Measurements from ENCODE around the gene FBXL17. TPM values are rescaled to one million over a fixed set of nuclear protein-coding genes. Genes with fewer than 3 reads are reported as not detected.

Gene FBXL17
- total RNA-seq, 2 experiments from 2014 or later: 9.6 to 9.8 TPM

GRCh38 chr5:107968406-107968843 lies 413.5 kb downstream of the FBXL17 start:
- H3K4me1 Mint-ChIP-seq: no peaks in the 10 kb centered on the region
- DNase-seq: no peak
- no peaks in the 10 kb centered on the region for H3K36me3 Mint-ChIP-seq (ENCODE audit: low read depth)
- no peaks in the 10 kb centered on the region for H3K9me3 Mint-ChIP-seq
- H3K4me3 Mint-ChIP-seq: no peak overlapping the region
- ChIA-PET CTCF (no interaction called here), POLR2A (no interaction called here)
- H3K27me3 Mint-ChIP-seq: no peaks in the 10 kb centered on the region
- H3K27ac Mint-ChIP-seq: no peak overlapping the region

- H3K27ac Mint-ChIP-seq: no peak overlapping the region
- POLR2A ChIA-PET: no interaction called here
- CTCF ChIA-PET: interaction anchor here (1.4 kb wide), 1 partner anchor 15 kb away, joined by 3 read pairs; no protein-coding TSS in a partner anchor
- DNase-seq: no peak
- no peak overlapping the region for H3K4me3 Mint-ChIP-seq
- H3K36me3 Mint-ChIP-seq (ENCODE audit: low read depth): no peaks in the 10 kb centered on the region
- H3K9me3 Mint-ChIP-seq: no peaks in the 10 kb centered on the region
- H3K27me3 Mint-ChIP-seq: no peaks in the 10 kb centered on the region
- no peaks in the 10 kb centered on the region for H3K4me1 Mint-ChIP-seq
Observed at GRCh38 chr5:107966201-107966600, 415.7 kb downstream of the FBXL17 start.

- CTCF ChIA-PET: interaction anchor here (1.4 kb wide), 1 partner anchor 14 kb away, joined by 3 read pairs; no protein-coding TSS in a partner anchor
- POLR2A ChIA-PET: no interaction called here
Observed at GRCh38 chr5:107964722-107965121, 417.2 kb downstream of the FBXL17 start.

GRCh38 chr5:107959573-107960279 lies 422.2 kb downstream of the FBXL17 start:
- Mint-ChIP-seq H3K27me3 (no peaks in the 10 kb centered on the region), H3K9me3 (no peaks in the 10 kb centered on the region), H3K4me1 (peaks cover 24% of the 10 kb centered on the region), H3K36me3 (ENCODE audit: low read depth) (no peaks in the 10 kb centered on the region), H3K27ac (no peak overlapping the region), H3K4me3 (no peak overlapping the region)
- ChIA-PET POLR2A (no interaction called here), CTCF (no interaction called here)
- DNase-seq: no peak

More at GRCh38 chr5:107964722-107965121, 417.2 kb downstream of the FBXL17 start:
- Mint-ChIP-seq H3K27ac (no peak overlapping the region), H3K27me3 (no peaks in the 10 kb centered on the region), H3K9me3 (no peaks in the 10 kb centered on the region), H3K4me3 (no peak overlapping the region), H3K4me1 (peaks cover 8% of the 10 kb centered on the region), H3K36me3 (ENCODE audit: low read depth) (no peaks in the 10 kb centered on the region)
- no peak for DNase-seq

- peaks cover 28% of the 10 kb centered on the region for H3K4me1 Mint-ChIP-seq
- ChIA-PET POLR2A (no interaction called here), CTCF (no interaction called here)
- H3K9me3 Mint-ChIP-seq: no peaks in the 10 kb centered on the region
- no peak overlapping the region for H3K27ac Mint-ChIP-seq
- no peak overlapping the region for H3K4me3 Mint-ChIP-seq
- DNase-seq: no peak
- no peaks in the 10 kb centered on the region for H3K36me3 Mint-ChIP-seq (ENCODE audit: low read depth)
- no peaks in the 10 kb centered on the region for H3K27me3 Mint-ChIP-seq
Observed at GRCh38 chr5:107958861-107959260, 423.0 kb downstream of the FBXL17 start.

GRCh38 chr5:107958432-107958831 lies 423.5 kb downstream of the FBXL17 start:
- POLR2A ChIA-PET: no interaction called here
- CTCF ChIA-PET: no interaction called here
- Mint-ChIP-seq H3K27ac (no peak overlapping the region), H3K4me1 (peaks cover 28% of the 10 kb centered on the region), H3K9me3 (no peaks in the 10 kb centered on the region), H3K36me3 (ENCODE audit: low read depth) (peaks cover 2% of the 10 kb centered on the region), H3K4me3 (no peak overlapping the region), H3K27me3 (no peaks in the 10 kb centered on the region)
- no peak for DNase-seq

GRCh38 chr5:107957051-107957450 lies 424.8 kb downstream of the FBXL17 start:
- Mint-ChIP-seq H3K27me3 (no peaks in the 10 kb centered on the region), H3K36me3 (ENCODE audit: low read depth) (peaks cover 4% of the 10 kb centered on the region), H3K27ac (no peak overlapping the region), H3K4me3 (no peak overlapping the region), H3K9me3 (no peaks in the 10 kb centered on the region), H3K4me1 (peaks cover 28% of the 10 kb centered on the region)
- DNase-seq: no peak
- ChIA-PET CTCF (no interaction called here), POLR2A (no interaction called here)

- Mint-ChIP-seq H3K27me3 (no peaks in the 10 kb centered on the region), H3K9me3 (no peaks in the 10 kb centered on the region), H3K27ac (no peak overlapping the region), H3K36me3 (ENCODE audit: low read depth) (peaks cover 4% of the 10 kb centered on the region), H3K4me1 (peaks cover 35% of the 10 kb centered on the region), H3K4me3 (no peak overlapping the region)
- no peak for DNase-seq
- ChIA-PET POLR2A (no interaction called here), CTCF (no interaction called here)
Observed at GRCh38 chr5:107955321-107955720, 426.6 kb downstream of the FBXL17 start.

GRCh38 chr5:107954254-107954653 lies 427.6 kb downstream of the FBXL17 start:
- no peak overlapping the region for H3K4me3 Mint-ChIP-seq
- H3K4me1 Mint-ChIP-seq: peaks cover 35% of the 10 kb centered on the region
- peaks cover 4% of the 10 kb centered on the region for H3K36me3 Mint-ChIP-seq (ENCODE audit: low read depth)
- no peaks in the 10 kb centered on the region for H3K27me3 Mint-ChIP-seq
- H3K27ac Mint-ChIP-seq: no peak overlapping the region
- ChIA-PET CTCF (no interaction called here), POLR2A (no interaction called here)
- H3K9me3 Mint-ChIP-seq: no peaks in the 10 kb centered on the region
- no peak for DNase-seq

GRCh38 chr5:107952450-107952849 lies 429.4 kb downstream of the FBXL17 start:
- DNase-seq: no peak
- peaks cover 42% of the 10 kb centered on the region for H3K4me1 Mint-ChIP-seq
- H3K9me3 Mint-ChIP-seq: no peaks in the 10 kb centered on the region
- ChIA-PET CTCF (interaction anchor here (0.6 kb wide), 1 partner anchor 56 kb away, joined by 3 read pairs; no protein-coding TSS in a partner anchor), POLR2A (no interaction called here)
- H3K4me3 Mint-ChIP-seq: no peak overlapping the region
- H3K27me3 Mint-ChIP-seq: no peaks in the 10 kb centered on the region
- peaks cover 4% of the 10 kb centered on the region for H3K36me3 Mint-ChIP-seq (ENCODE audit: low read depth)
- no peak overlapping the region for H3K27ac Mint-ChIP-seq

GRCh38 chr5:107951309-107951708 lies 430.6 kb downstream of the FBXL17 start:
- Mint-ChIP-seq H3K27ac (no peak overlapping the region), H3K36me3 (ENCODE audit: low read depth) (peaks cover 6% of the 10 kb centered on the region), H3K4me3 (no peak overlapping the region), H3K4me1 (peaks cover 42% of the 10 kb centered on the region), H3K9me3 (peaks cover 2% of the 10 kb centered on the region), H3K27me3 (no peaks in the 10 kb centered on the region)
- no peak for DNase-seq
- POLR2A ChIA-PET: interaction anchor here (0.7 kb wide), 1 partner anchor 13 kb away, joined by 3 read pairs; no protein-coding TSS in a partner anchor
- CTCF ChIA-PET: interaction anchor here (1.1 kb wide), 1 partner anchor 14 kb away, joined by 3 read pairs; no protein-coding TSS in a partner anchor

GRCh38 chr5:107950776-107951175 lies 431.1 kb downstream of the FBXL17 start:
- CTCF ChIA-PET: interaction anchor here (1.1 kb wide), 1 partner anchor 15 kb away, joined by 3 read pairs; no protein-coding TSS in a partner anchor
- H3K36me3 Mint-ChIP-seq (ENCODE audit: low read depth): peaks cover 6% of the 10 kb centered on the region
- DNase-seq: no peak
- H3K9me3 Mint-ChIP-seq: peaks cover 2% of the 10 kb centered on the region
- H3K27ac Mint-ChIP-seq: no peak overlapping the region
- H3K4me1 Mint-ChIP-seq: peaks cover 42% of the 10 kb centered on the region
- no peak overlapping the region for H3K4me3 Mint-ChIP-seq
- H3K27me3 Mint-ChIP-seq: no peaks in the 10 kb centered on the region
- POLR2A ChIA-PET: no interaction called here

- Mint-ChIP-seq H3K36me3 (ENCODE audit: low read depth) (peaks cover 6% of the 10 kb centered on the region), H3K4me3 (peak overlapping the region; percentile 20), H3K27me3 (no peaks in the 10 kb centered on the region), H3K4me1 (peaks cover 34% of the 10 kb centered on the region), H3K9me3 (peaks cover 2% of the 10 kb centered on the region), H3K27ac (peak overlapping the region; percentile 76)
- ChIA-PET CTCF (no interaction called here), POLR2A (no interaction called here)
- DNase-seq: no peak
Observed at GRCh38 chr5:107949688-107950341, 432.1 kb downstream of the FBXL17 start.

All from activated CD4-positive, alpha-beta T cell treated with anti-CD3 and anti-CD28 coated beads, Interleukin-2, amount 10 ng/mL, durations not matched to agents 7 days and 5 days (primary cell).